ENCODE data around the gene COL4A2. TPM values are rescaled to one million over a fixed set of nuclear protein-coding genes. Genes with fewer than 3 reads are reported as not detected.

COL4A2 gene
- total RNA-seq, 1 donor, result 0.21 TPM

GRCh38 chr13:110293037-110293436 is 14.0 kb upstream of the COL4A2 start:
- H3K9me3 ChIP-seq (ENCODE audit: low read depth, low read length), result no peaks in the 10 kb centered on the region
- H3K27me3 ChIP-seq (ENCODE audit: insufficient read depth, low read length), result peaks cover 21% of the 10 kb centered on the region
- no peaks in the 10 kb centered on the region for H3K4me1 ChIP-seq (ENCODE audit: insufficient read depth, low read length)
- H3K4me3 ChIP-seq (ENCODE audit: low read length), result no peak overlapping the region

DNA sequence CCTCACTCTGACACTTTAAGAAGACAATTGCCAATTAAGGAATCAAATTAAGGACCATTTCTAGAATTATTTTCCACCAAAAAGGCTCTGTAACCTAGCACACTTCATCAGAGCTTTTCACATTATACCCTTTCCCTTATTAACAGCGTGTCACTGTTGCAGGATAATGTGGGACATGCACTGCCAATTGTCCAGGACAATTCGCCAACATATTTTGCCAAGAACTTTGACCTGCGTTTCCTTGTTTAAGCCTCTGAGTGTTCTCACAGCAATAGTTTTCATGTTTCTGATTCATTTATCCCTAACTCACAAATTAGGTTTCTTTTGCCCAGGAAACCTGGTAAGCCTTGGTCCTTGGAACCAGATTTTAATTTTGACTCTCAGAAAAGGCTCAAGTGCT is 13.4 kb upstream of the COL4A2 start:
- Histone ChIP-seq H3K4me3 (ENCODE audit: low read length) (no peak overlapping the region), H3K9me3 (ENCODE audit: low read depth, low read length) (no peaks in the 10 kb centered on the region), H3K4me1 (ENCODE audit: insufficient read depth, low read length) (no peaks in the 10 kb centered on the region), H3K27me3 (ENCODE audit: insufficient read depth, low read length) (peaks cover 27% of the 10 kb centered on the region)

GRCh38 chr13:110294146-110294545 is 12.9 kb upstream of the COL4A2 start:
- Histone ChIP-seq H3K9me3 (ENCODE audit: low read depth, low read length) (no peaks in the 10 kb centered on the region), H3K4me1 (ENCODE audit: insufficient read depth, low read length) (no peaks in the 10 kb centered on the region), H3K27me3 (ENCODE audit: insufficient read depth, low read length) (peaks cover 32% of the 10 kb centered on the region), H3K4me3 (ENCODE audit: low read length) (no peak overlapping the region)

DNA sequence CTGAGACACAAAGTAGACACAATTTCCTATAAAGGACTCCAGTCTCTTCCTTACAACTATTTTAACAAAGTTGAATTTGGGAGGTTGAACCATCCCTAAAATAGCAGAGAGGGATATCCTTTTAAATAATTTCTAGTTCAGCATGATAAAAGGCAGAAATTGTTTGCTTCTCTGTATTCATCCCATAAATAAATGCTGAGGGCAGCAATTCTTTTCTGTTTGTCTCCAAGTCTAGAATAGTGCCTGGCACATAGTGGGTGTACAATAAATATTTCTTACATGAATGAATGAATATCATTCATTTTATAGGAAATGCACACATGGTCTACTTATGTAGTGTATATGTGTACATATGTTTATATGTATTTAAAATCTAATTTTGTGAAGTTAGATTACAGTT is 12.5 kb upstream of the COL4A2 start:
- Histone ChIP-seq H3K4me3 (ENCODE audit: low read length) (no peak overlapping the region), H3K4me1 (ENCODE audit: insufficient read depth, low read length) (no peaks in the 10 kb centered on the region), H3K9me3 (ENCODE audit: low read depth, low read length) (no peaks in the 10 kb centered on the region), H3K27me3 (ENCODE audit: insufficient read depth, low read length) (peaks cover 37% of the 10 kb centered on the region)

DNA sequence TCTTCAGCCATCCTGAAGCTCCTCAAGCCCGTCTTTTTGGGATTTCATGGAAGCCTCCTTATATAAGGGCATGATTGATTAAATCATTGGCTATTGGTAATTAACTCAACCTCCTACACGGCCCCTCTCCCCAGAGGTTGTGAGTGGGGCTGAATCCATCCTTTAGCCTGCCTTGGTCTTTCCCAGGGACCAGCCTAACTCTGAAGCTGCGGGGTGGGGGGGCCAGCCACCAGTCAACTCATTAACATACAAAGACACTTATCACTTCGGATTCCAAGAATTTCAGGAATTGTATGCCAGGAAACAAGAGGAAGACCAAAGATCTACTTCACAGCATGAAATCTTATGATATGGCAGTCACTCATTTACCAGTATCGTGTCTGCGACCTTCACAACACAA is 10.1 kb upstream of the COL4A2 start:
- no peak overlapping the region for H3K4me3 ChIP-seq (ENCODE audit: low read length)
- peaks cover 51% of the 10 kb centered on the region for H3K27me3 ChIP-seq (ENCODE audit: insufficient read depth, low read length)
- no peaks in the 10 kb centered on the region for H3K9me3 ChIP-seq (ENCODE audit: low read depth, low read length)
- no peaks in the 10 kb centered on the region for H3K4me1 ChIP-seq (ENCODE audit: insufficient read depth, low read length)

- peaks cover 53% of the 10 kb centered on the region for H3K27me3 ChIP-seq (ENCODE audit: insufficient read depth, low read length)
- no peaks in the 10 kb centered on the region for H3K9me3 ChIP-seq (ENCODE audit: low read depth, low read length)
- H3K4me1 ChIP-seq (ENCODE audit: insufficient read depth, low read length), result no peaks in the 10 kb centered on the region
Measured at GRCh38 chr13:110297766-110298504, 9.1 kb upstream of the COL4A2 start.

DNA sequence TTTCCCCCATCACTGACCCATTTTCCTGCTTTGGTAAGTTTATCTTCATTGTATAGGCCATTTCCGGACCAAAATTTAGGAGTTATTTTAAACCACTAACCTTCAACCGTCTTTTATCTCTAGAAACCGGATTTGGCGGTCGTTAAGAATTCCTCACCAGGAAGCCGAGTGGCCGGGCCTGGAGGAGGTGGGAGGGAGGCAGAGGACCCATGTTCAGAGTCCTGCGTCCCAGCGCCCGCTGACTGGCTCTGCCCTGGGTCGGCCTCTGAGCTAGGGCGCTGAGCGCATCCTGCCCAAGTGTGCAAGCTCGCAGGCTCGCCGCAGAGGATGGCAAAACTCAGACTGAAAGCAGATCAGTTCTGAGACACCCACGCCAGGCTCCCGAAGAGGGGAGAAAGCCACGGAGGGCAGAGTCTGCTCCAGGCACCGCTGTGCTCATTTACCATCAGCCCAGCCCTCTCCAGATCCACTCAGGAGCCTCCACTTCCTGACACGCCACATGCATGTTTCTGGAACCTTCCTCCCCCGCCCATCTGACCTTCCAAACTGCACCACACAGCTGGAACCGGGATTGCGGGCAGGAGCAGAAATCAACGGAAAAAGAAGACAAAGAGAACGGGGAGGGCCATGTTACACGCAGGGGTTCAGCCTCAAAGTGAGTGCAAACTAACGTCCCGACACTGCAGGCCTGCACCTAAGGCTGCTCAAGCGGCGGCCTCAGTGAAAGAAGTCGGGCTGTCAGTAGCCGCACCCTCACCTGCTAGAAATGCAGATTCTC is 8.4 kb upstream of the COL4A2 start:
- Histone ChIP-seq H3K9me3 (ENCODE audit: low read depth, low read length) (no peaks in the 10 kb centered on the region), H3K4me1 (ENCODE audit: insufficient read depth, low read length) (no peaks in the 10 kb centered on the region), H3K4me3 (ENCODE audit: low read length) (no peak overlapping the region), H3K27me3 (ENCODE audit: insufficient read depth, low read length) (peaks cover 60% of the 10 kb centered on the region)

More at GRCh38 chr13:110297766-110298504, 9.1 kb upstream of the COL4A2 start:
- H3K4me3 ChIP-seq (ENCODE audit: low read length), result no peak overlapping the region

DNA sequence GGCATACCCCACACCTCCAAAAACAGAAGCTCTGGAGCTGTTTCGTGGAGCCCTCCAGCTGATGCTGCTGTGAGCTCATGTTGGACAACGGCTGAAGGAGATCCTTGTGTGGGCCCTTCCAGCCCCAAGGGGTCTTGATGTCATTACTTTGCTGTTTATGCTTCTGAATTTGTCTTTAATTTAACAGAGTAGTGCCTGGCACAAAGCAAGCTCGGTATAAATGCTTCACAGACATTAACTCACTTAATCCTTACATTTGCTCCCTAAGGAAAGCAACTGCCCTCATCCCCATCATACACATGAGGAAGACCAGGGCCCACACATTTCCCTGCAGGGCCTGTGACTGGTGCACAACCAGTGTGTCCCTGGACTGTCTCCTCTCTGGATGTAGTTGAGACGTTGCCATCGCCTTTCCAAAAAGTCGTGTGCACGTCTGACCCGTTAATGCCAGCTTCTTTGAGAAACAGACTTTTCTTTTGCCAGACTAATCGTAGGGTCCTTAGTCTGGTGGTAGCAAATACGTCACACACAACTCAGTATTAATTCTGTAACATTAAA is 7.7 kb upstream of the COL4A2 start:
- Histone ChIP-seq H3K27me3 (ENCODE audit: insufficient read depth, low read length) (peaks cover 65% of the 10 kb centered on the region), H3K9me3 (ENCODE audit: low read depth, low read length) (no peaks in the 10 kb centered on the region), H3K4me1 (ENCODE audit: insufficient read depth, low read length) (no peaks in the 10 kb centered on the region), H3K4me3 (ENCODE audit: low read length) (no peak overlapping the region)

DNA sequence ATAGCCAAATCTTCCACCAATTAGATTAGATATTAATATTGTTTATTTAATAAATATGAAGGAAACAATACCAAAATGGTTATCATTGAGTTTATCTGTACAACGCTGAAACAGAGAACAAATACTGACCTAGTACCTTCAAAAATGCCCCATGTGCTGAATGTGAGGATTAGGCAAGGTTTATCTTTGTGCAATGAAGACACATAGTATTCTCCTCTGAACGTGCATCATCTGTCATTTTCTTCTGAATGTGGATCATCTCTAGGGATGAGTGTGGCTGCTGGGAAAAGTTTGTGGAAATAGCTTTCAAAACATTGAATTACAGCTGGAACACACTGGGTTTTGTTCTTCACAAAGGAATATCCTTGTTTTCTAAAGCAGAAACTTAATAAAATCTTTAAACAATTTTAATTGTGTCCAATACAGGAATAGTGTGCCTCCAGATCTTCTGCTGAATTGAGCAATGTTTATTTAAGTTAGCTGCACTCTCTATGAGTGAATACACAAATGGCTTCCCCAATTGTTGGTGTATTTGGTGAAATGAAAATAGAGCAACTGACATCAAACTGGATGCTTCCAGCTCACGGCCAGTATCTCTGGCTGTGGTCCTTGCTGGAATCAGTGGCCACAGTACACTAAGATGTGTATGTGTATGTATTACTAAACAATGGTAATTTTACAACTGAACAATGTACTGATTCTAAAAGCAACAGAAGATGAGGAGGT is 6.8 kb upstream of the COL4A2 start:
- Histone ChIP-seq H3K4me1 (ENCODE audit: insufficient read depth, low read length) (no peaks in the 10 kb centered on the region), H3K4me3 (ENCODE audit: low read length) (no peak overlapping the region), H3K9me3 (ENCODE audit: low read depth, low read length) (no peaks in the 10 kb centered on the region), H3K27me3 (ENCODE audit: insufficient read depth, low read length) (peaks cover 74% of the 10 kb centered on the region)

GRCh38 chr13:110301083-110301482 is 6.0 kb upstream of the COL4A2 start:
- H3K9me3 ChIP-seq (ENCODE audit: low read depth, low read length), result no peaks in the 10 kb centered on the region
- peaks cover 80% of the 10 kb centered on the region for H3K27me3 ChIP-seq (ENCODE audit: insufficient read depth, low read length)
- H3K4me1 ChIP-seq (ENCODE audit: insufficient read depth, low read length), result no peaks in the 10 kb centered on the region
- H3K4me3 ChIP-seq (ENCODE audit: low read length), result no peak overlapping the region

DNA sequence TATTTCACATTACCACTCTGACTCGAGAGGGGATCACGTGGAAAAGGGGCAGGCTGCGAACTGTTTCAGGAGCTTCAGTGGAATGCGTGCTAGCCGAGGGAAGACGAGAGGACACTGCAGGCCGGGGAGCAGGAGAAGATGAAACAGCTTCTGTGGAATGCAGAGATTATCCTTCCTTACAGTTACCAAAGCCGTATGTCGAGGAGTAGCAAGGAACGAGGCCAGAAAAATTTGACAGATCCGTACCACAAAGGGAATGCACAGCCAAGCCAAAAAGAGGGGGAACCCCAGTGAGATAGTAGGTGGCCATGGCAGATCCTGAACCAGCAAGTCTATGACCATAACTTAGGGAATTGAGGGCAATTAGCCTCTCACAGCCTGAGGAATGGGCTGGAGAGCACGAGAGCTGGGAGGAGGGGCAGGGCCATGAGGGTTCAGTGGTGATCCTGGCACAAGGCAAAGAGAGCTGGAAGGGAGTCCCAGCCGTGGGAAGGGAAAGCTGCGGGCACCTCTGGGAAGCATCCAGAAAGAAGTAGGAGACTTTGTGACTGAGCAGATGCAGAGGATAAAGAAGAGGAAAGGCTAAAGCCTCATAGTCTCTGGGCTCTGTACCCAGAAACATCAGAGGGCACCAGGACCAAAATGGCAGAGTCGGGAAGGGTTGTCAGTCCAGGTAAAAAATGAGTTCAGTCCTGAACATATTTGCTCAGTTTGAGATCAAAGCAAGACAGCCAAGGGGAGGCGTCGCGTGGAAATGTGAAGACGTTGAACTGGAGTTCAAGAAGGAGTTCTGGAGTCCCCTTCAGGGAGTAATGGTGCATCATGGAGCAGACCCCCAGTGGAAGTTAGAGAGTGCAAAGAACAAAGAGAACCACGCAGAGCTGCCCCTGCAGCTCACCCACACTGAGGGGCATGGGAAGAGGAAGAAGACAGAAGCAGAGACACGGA is 5.2 kb upstream of the COL4A2 start:
- H3K27me3 ChIP-seq (ENCODE audit: insufficient read depth, low read length), result peaks cover 77% of the 10 kb centered on the region
- H3K4me1 ChIP-seq (ENCODE audit: insufficient read depth, low read length), result no peaks in the 10 kb centered on the region
- no peak overlapping the region for H3K4me3 ChIP-seq (ENCODE audit: low read length)
- no peaks in the 10 kb centered on the region for H3K9me3 ChIP-seq (ENCODE audit: low read depth, low read length)

DNA sequence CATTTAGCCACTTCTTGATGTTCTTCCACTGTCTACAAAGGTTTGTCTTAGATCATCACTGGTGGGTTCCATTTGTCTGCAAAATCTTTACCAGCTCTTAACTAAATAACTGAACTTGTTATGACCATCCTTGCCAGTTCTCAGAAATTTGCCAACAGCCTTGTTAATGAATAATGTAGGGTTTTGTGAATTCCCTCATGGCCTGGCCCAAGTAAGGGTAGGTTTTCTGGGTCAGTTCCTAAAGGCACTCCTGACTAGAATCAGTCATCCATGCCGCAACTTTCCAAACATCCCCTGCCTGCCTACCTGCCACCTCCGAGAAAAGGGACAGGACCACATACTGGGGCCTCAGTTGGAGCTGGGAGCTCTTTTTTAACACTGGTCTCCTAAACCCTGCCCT is 4.1 kb upstream of the COL4A2 start:
- Histone ChIP-seq H3K27me3 (ENCODE audit: insufficient read depth, low read length) (peaks cover 72% of the 10 kb centered on the region), H3K4me3 (ENCODE audit: low read length) (no peak overlapping the region), H3K9me3 (ENCODE audit: low read depth, low read length) (no peaks in the 10 kb centered on the region), H3K4me1 (ENCODE audit: insufficient read depth, low read length) (no peaks in the 10 kb centered on the region)

- Histone ChIP-seq H3K27me3 (ENCODE audit: insufficient read depth, low read length) (peaks cover 72% of the 10 kb centered on the region), H3K4me3 (ENCODE audit: low read length) (no peak overlapping the region), H3K4me1 (ENCODE audit: insufficient read depth, low read length) (no peaks in the 10 kb centered on the region), H3K9me3 (ENCODE audit: low read depth, low read length) (no peaks in the 10 kb centered on the region)
Measured at GRCh38 chr13:110303644-110304043, 3.4 kb upstream of the COL4A2 start.

GRCh38 chr13:110304256-110304655 is 2.8 kb upstream of the COL4A2 start:
- Histone ChIP-seq H3K4me1 (ENCODE audit: insufficient read depth, low read length) (no peaks in the 10 kb centered on the region), H3K27me3 (ENCODE audit: insufficient read depth, low read length) (peaks cover 72% of the 10 kb centered on the region), H3K4me3 (ENCODE audit: low read length) (no peak overlapping the region), H3K9me3 (ENCODE audit: low read depth, low read length) (no peaks in the 10 kb centered on the region)
